ENCODE measurements around the gene SNAP25.

The SNAP25 gene

DNA sequence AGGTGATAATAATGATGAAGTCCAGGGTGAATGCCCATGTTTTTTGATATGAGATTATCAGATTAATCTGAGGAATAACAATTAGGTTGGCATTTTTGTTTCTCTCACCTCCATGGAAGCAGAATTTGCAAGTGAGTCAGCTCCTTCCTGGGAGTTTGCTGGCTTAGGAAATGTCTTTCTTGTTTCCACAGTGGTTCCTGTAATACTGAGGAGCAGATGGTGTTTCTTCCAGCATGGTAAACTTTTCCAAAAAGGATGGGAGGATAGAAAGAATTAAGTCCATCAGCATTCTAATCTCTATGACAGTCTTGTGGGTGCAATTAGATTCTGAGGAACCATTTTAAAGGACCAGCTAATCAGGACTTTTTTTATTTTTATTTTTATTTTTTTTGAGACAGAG is 40.5 kb downstream of the SNAP25 start:
- H3K9ac ChIP-seq (ENCODE audit: low read length in 5 of 5), result no peak overlapping the region
- H3K4me3 ChIP-seq (ENCODE audit: low read depth in 1 of 5, low read length in 5 of 5), result no peak overlapping the region
- no peaks in the 10 kb centered on the region for H3K4me1 ChIP-seq (ENCODE audit: control insufficient read depth in 5 of 5, insufficient read depth in 5 of 5, low read length in 5 of 5)
- H3K27ac ChIP-seq (ENCODE audit: low read depth, low read length), result no peak overlapping the region
- H3K9me3 ChIP-seq (ENCODE audit: control insufficient read depth in 5 of 5, low read length in 5 of 5), result no peaks in the 10 kb centered on the region
- H3K27me3 ChIP-seq (ENCODE audit: control insufficient read depth in 5 of 5, insufficient read depth in 4 of 5, low read length in 5 of 5), result peaks cover 0 to 3% (median 0%) of the 10 kb centered on the region in 5 donors
- no peaks in the 10 kb centered on the region for H3K36me3 ChIP-seq (ENCODE audit: control insufficient read depth in 5 of 5, insufficient read depth in 5 of 5, low read length in 5 of 5)

DNA sequence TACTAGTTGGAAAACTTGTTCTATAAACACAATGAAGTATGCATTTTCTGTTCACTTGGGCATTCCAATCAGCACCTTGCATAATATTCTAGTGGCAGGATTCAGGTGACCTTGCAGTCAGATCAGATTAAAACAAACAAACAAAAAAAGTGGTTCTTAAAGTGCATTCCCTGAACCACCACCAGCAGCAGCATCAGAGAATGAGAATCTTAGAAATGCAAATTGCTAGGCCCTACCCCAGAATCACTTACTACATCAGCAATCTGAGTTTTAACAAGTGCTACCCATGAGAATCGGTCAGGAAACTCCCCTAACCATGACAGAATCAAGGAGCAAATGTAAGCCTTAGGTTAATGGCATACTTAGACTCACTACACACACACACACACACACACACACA is 41.7 kb downstream of the SNAP25 start:
- no peak overlapping the region for H3K4me3 ChIP-seq (ENCODE audit: low read depth in 1 of 5, low read length in 5 of 5)
- no peak overlapping the region for H3K9ac ChIP-seq (ENCODE audit: low read length in 5 of 5)
- H3K4me1 ChIP-seq (ENCODE audit: control insufficient read depth in 5 of 5, insufficient read depth in 5 of 5, low read length in 5 of 5), result no peaks in the 10 kb centered on the region
- no peaks in the 10 kb centered on the region for H3K9me3 ChIP-seq (ENCODE audit: control insufficient read depth in 5 of 5, low read length in 5 of 5)
- H3K36me3 ChIP-seq (ENCODE audit: control insufficient read depth in 5 of 5, insufficient read depth in 5 of 5, low read length in 5 of 5), result no peaks in the 10 kb centered on the region
- H3K27me3 ChIP-seq (ENCODE audit: control insufficient read depth in 5 of 5, insufficient read depth in 4 of 5, low read length in 5 of 5), result no peaks in the 10 kb centered on the region
- no peak overlapping the region for H3K27ac ChIP-seq (ENCODE audit: low read depth, low read length)

DNA sequence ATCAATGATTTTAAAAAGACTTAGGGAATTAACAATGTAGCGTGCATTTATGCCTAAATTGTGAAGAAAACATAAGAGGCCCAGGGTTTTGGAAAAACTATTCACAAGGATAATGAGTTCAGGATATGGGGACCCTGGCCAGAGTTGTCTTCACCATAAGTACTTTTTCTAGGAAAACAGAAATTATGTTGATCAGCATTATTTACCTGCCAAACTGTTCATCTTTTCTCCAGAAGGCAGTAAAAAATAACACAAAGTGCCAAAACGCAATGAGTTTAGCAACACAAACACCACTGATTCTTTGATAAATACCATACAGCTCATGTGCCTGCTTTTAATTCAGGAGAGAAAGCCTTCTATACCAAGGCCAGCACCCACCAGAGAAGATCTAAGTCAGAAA is 43.1 kb downstream of the SNAP25 start:
- Histone ChIP-seq H3K27ac (ENCODE audit: low read depth, low read length) (no peak overlapping the region), H3K36me3 (ENCODE audit: control insufficient read depth in 5 of 5, insufficient read depth in 5 of 5, low read length in 5 of 5) (no peaks in the 10 kb centered on the region), H3K27me3 (ENCODE audit: control insufficient read depth in 5 of 5, insufficient read depth in 4 of 5, low read length in 5 of 5) (no peaks in the 10 kb centered on the region), H3K4me1 (ENCODE audit: control insufficient read depth in 5 of 5, insufficient read depth in 5 of 5, low read length in 5 of 5) (no peaks in the 10 kb centered on the region), H3K9me3 (ENCODE audit: control insufficient read depth in 5 of 5, low read length in 5 of 5) (no peaks in the 10 kb centered on the region), H3K4me3 (ENCODE audit: low read depth in 1 of 5, low read length in 5 of 5) (no peak overlapping the region), H3K9ac (ENCODE audit: low read length in 5 of 5) (no peak overlapping the region)

GRCh38 chr20:10263385-10264165 is 44.9 kb downstream of the SNAP25 start:
- H3K27ac ChIP-seq (ENCODE audit: low read depth, low read length), result no peak overlapping the region
- no peaks in the 10 kb centered on the region for H3K9me3 ChIP-seq (ENCODE audit: control insufficient read depth in 5 of 5, low read length in 5 of 5)
- H3K36me3 ChIP-seq (ENCODE audit: control insufficient read depth in 5 of 5, insufficient read depth in 5 of 5, low read length in 5 of 5), result no peaks in the 10 kb centered on the region
- no peak overlapping the region for H3K4me3 ChIP-seq (ENCODE audit: low read depth in 1 of 5, low read length in 5 of 5)
- H3K4me1 ChIP-seq (ENCODE audit: control insufficient read depth in 5 of 5, insufficient read depth in 5 of 5, low read length in 5 of 5), result no peaks in the 10 kb centered on the region
- no peak overlapping the region for H3K9ac ChIP-seq (ENCODE audit: low read length in 5 of 5)
- no peaks in the 10 kb centered on the region for H3K27me3 ChIP-seq (ENCODE audit: control insufficient read depth in 5 of 5, insufficient read depth in 4 of 5, low read length in 5 of 5)

DNA sequence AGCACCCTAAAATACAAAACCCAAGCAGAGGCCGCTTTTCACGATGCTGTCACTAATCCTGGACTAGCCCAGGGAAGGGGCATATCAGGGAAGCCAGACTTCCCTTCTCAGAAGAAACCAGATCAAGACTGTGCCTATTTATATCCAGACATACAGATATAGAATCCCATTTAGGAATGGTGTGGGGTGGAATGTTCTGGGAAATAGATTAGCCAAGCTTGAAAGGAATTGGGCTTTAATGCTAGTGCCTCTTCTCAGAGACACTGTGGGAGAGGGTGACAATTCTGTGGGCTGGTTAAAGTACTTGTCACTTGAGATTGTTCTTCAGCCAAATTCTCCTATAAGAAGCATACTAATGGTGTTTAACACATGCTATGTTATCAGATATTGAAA is 45.5 kb downstream of the SNAP25 start:
- Histone ChIP-seq H3K27me3 (ENCODE audit: control insufficient read depth in 5 of 5, insufficient read depth in 4 of 5, low read length in 5 of 5) (no peaks in the 10 kb centered on the region), H3K9me3 (ENCODE audit: control insufficient read depth in 5 of 5, low read length in 5 of 5) (no peaks in the 10 kb centered on the region), H3K27ac (ENCODE audit: low read depth, low read length) (no peak overlapping the region), H3K9ac (ENCODE audit: low read length in 5 of 5) (no peak overlapping the region), H3K36me3 (ENCODE audit: control insufficient read depth in 5 of 5, insufficient read depth in 5 of 5, low read length in 5 of 5) (no peaks in the 10 kb centered on the region), H3K4me3 (ENCODE audit: low read depth in 1 of 5, low read length in 5 of 5) (no peak overlapping the region), H3K4me1 (ENCODE audit: control insufficient read depth in 5 of 5, insufficient read depth in 5 of 5, low read length in 5 of 5) (no peaks in the 10 kb centered on the region)

DNA sequence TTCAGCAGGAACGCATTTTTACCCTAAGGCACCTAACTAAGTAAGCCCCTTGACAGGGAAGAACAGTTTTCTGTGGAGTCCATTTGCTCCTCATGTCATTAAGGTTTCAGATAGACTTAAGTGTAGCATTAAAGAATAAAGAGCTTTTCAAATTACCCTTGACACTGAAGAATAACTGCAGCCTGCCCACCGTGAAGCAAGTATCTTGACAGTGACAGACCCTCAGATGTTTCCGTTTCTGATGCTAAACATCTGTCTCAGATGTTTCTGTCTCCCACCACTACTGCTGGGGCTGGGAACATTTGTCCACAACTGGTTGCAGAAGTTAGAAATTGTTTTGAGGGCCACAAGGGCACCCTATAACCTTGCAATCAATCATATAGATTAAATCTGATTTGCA is 50.0 kb downstream of the SNAP25 start:
- Histone ChIP-seq H3K36me3 (ENCODE audit: control insufficient read depth in 5 of 5, insufficient read depth in 5 of 5, low read length in 5 of 5) (no peaks in the 10 kb centered on the region), H3K4me1 (ENCODE audit: control insufficient read depth in 5 of 5, insufficient read depth in 5 of 5, low read length in 5 of 5) (no peaks in the 10 kb centered on the region), H3K4me3 (ENCODE audit: low read depth in 1 of 5, low read length in 5 of 5) (no peak overlapping the region), H3K27ac (ENCODE audit: low read depth, low read length) (no peak overlapping the region), H3K27me3 (ENCODE audit: control insufficient read depth in 5 of 5, insufficient read depth in 4 of 5, low read length in 5 of 5) (no peaks in the 10 kb centered on the region), H3K9me3 (ENCODE audit: control insufficient read depth in 5 of 5, low read length in 5 of 5) (no peaks in the 10 kb centered on the region), H3K9ac (ENCODE audit: low read length in 5 of 5) (no peak overlapping the region)

DNA sequence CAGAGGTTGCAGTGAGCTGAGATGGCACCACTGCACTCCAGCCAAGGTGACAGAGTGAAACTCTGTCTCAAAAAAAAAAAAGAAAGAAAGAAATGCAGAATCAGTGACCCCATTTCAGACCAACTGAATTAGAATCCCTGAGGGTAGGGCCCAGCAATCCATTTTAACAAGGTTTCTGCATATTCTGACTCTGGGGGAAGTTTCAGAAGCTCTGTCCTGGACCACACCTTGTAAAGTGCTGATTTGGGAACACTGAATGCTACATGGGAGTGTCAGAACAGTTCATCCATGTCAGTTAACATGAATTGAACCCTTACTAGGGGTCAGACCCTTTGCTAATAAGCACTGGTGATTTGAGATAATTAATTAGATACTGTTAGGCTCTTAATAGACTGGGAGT is 52.0 kb downstream of the SNAP25 start:
- Histone ChIP-seq H3K9me3 (ENCODE audit: control insufficient read depth in 5 of 5, low read length in 5 of 5) (no peaks in the 10 kb centered on the region), H3K27me3 (ENCODE audit: control insufficient read depth in 5 of 5, insufficient read depth in 4 of 5, low read length in 5 of 5) (no peaks in the 10 kb centered on the region), H3K27ac (ENCODE audit: low read depth, low read length) (no peak overlapping the region), H3K9ac (ENCODE audit: low read length in 5 of 5) (no peak overlapping the region), H3K4me1 (ENCODE audit: control insufficient read depth in 5 of 5, insufficient read depth in 5 of 5, low read length in 5 of 5) (no peaks in the 10 kb centered on the region), H3K4me3 (ENCODE audit: low read depth in 1 of 5, low read length in 5 of 5) (no peak overlapping the region), H3K36me3 (ENCODE audit: control insufficient read depth in 5 of 5, insufficient read depth in 5 of 5, low read length in 5 of 5) (no peaks in the 10 kb centered on the region)

DNA sequence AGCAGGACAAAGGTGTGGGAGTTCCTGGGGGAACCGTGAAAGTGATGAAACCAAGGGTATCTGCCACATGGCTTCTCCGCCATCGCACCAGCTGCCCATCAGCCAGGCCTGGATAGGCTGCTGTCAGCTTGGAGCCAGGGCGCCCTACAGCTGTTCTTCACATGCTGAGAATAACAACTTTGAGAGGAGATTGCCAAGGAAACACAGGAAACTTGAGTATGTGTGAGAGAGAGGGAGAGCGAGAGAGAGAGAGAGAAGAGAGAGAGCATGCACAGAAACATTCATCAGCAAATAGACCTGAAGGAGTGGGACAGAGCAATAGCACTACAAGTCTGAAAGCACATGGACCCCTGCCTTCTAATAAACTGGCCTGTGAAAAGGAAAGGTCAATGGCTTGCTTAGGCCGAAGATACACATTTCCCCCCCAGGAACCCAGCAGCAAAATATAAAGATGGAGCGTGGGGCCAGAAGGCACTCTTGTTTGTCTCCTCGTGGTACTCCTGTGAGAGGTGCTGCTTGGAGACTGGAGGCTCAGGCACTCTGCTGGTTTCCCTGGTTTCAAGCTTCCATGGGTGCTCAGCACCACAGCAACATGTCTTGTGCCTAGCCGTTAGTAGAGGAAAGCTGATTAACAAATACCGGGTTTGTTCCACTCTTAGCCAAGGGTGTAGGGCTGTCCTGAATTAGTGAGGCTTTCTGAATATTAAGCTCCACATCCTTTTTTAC is 53.0 kb downstream of the SNAP25 start:
- Histone ChIP-seq H3K36me3 (ENCODE audit: control insufficient read depth in 5 of 5, insufficient read depth in 5 of 5, low read length in 5 of 5) (no peaks in the 10 kb centered on the region), H3K4me3 (ENCODE audit: low read depth in 1 of 5, low read length in 5 of 5) (no peak overlapping the region)

DNA sequence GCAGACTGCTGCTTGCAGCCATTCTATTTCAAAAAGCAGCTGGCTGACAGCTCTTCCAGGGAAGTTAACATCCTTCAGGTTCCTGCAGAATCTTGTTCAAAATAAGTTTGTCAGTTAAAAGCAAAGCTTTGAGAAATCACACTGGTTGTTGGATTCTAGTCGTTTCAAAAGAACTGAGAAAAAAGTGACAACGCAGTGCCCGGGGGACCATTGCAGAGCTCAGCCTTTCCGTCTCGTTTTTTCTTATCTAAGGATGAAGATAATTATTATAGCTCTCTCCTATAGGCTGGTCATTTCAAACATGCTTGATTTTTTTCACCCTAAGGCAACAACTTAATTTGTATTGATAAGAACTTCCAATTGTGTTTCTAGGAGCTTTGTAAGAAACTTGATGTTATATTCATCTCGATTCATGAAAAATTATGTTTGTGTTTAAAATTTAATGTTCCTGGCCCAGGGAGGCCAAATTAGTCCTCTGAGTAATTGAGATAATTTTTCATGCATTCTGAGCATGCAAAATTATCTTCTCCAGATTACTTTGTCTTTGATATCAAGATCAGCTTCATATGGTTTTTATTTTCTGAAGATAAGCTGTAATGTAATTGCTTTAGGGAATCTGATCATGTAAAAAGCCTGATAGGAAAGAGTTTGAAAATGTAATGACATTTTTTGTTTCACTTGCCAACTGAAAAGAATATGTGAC is 58.4 kb downstream of the SNAP25 start:
- H3K9ac ChIP-seq (ENCODE audit: low read length in 5 of 5), result no peak overlapping the region
- H3K36me3 ChIP-seq (ENCODE audit: control insufficient read depth in 5 of 5, insufficient read depth in 5 of 5, low read length in 5 of 5), result no peaks in the 10 kb centered on the region
- no peak overlapping the region for H3K4me3 ChIP-seq (ENCODE audit: low read depth in 1 of 5, low read length in 5 of 5)
- no peaks in the 10 kb centered on the region for H3K9me3 ChIP-seq (ENCODE audit: control insufficient read depth in 5 of 5, low read length in 5 of 5)
- H3K4me1 ChIP-seq (ENCODE audit: control insufficient read depth in 5 of 5, insufficient read depth in 5 of 5, low read length in 5 of 5), result no peaks in the 10 kb centered on the region
- H3K27ac ChIP-seq (ENCODE audit: low read depth, low read length), result no peak overlapping the region
- H3K27me3 ChIP-seq (ENCODE audit: control insufficient read depth in 5 of 5, insufficient read depth in 4 of 5, low read length in 5 of 5), result peaks cover 0 to 3% (median 0%) of the 10 kb centered on the region in 5 donors

More for the DNA sequence above, 53.0 kb downstream of the SNAP25 start:
- Histone ChIP-seq H3K9ac (ENCODE audit: low read length in 5 of 5) (no peak overlapping the region), H3K27ac (ENCODE audit: low read depth, low read length) (no peak overlapping the region), H3K27me3 (ENCODE audit: control insufficient read depth in 5 of 5, insufficient read depth in 4 of 5, low read length in 5 of 5) (no peaks in the 10 kb centered on the region), H3K9me3 (ENCODE audit: control insufficient read depth in 5 of 5, low read length in 5 of 5) (no peaks in the 10 kb centered on the region), H3K4me1 (ENCODE audit: control insufficient read depth in 5 of 5, insufficient read depth in 5 of 5, low read length in 5 of 5) (no peaks in the 10 kb centered on the region)

- peaks cover 0 to 3% (median 0%) of the 10 kb centered on the region in 5 donors for H3K27me3 ChIP-seq (ENCODE audit: control insufficient read depth in 5 of 5, insufficient read depth in 4 of 5, low read length in 5 of 5)
- no peak overlapping the region for H3K4me3 ChIP-seq (ENCODE audit: low read depth in 1 of 5, low read length in 5 of 5)
- H3K9me3 ChIP-seq (ENCODE audit: control insufficient read depth in 5 of 5, low read length in 5 of 5), result no peaks in the 10 kb centered on the region
- no peak overlapping the region for H3K9ac ChIP-seq (ENCODE audit: low read length in 5 of 5)
- no peak overlapping the region for H3K27ac ChIP-seq (ENCODE audit: low read depth, low read length)
- H3K4me1 ChIP-seq (ENCODE audit: control insufficient read depth in 5 of 5, insufficient read depth in 5 of 5, low read length in 5 of 5), result no peaks in the 10 kb centered on the region
- H3K36me3 ChIP-seq (ENCODE audit: control insufficient read depth in 5 of 5, insufficient read depth in 5 of 5, low read length in 5 of 5), result no peaks in the 10 kb centered on the region
Observed at GRCh38 chr20:10277616-10278015, 59.0 kb downstream of the SNAP25 start.

All from subcutaneous abdominal adipose tissue (tissue), 5 donors.